HCT116 (cell line): ENCODE measurements around the gene ACER3.

Source experiments
- CBX3 ChIP-seq: IDR thresholded peaks from 2 replicates; pipeline ENCODE4 v1.6.1; 2012; ENCODE audit warnings: low read depth
- POLR2AphosphoS5 ChIP-seq: IDR thresholded peaks from 2 replicates; pipeline ENCODE4 v1.6.1; 2011; ENCODE audit warnings: mild to moderate bottlenecking, low read depth, low read length, moderate library complexity
- RAD21 ChIP-seq: IDR thresholded peaks from 2 replicates; pipeline ENCODE4 v1.6.1; 2012; ENCODE audit warnings: low read depth, mild to moderate bottlenecking

DNA sequence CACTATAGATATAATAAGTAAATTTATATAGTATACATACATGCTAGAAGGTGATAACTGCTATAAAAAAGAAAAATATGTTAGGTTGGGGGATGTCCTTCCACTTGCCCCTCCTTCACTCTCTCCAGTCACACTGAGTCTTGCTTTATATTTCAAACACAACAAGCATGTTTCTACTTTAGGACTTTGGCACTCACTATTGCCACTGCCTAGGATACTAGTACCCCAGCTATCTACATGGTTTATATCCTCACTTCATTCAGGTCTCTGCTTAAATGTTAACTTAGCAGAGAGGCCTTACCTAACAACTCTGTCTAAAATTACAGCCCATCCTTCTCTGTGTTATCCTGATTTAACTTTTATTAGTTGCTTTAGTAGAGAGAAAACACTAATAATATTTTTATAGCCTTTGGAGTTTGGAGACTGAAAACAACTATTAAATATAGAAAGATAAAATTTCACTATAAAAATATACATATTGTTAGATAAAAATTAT is 134.4 kb downstream of the ACER3 start:
- no peak for TF ChIP-seq RAD21
- TF ChIP-seq CBX3: no peak
- TF ChIP-seq POLR2AphosphoS5: no peak
